Activated T-cell treated with anti-CD3 and anti-CD28 coated beads, Interleukin-2, amount 50 U/mL, for 72 hours (primary cell): Measurements from ENCODE around the gene MYL12B. TPM values are rescaled to one million over a fixed set of nuclear protein-coding genes. Genes with fewer than 3 reads are reported as not detected.

ENCODE experiments used
- ATAC-seq, 2 donors: fragments of 150-1000 bp; cut with Tn5 transposase; replicated peaks in 1 of 2; 2 replicates each; pipeline ENCODE4 v1.10.0; 2021; ENCODE audit warnings: moderate library complexity in 2 of 2, mild to moderate bottlenecking in 1 of 2
- DNase-seq, 2 donors: peaks; one replicate each; pipeline ENCODE4 v3.0.0; 2021 to 2022; ENCODE audit warnings: mixed read lengths in 1 of 2
- H3K27ac Mint-ChIP-seq: one replicate; pipeline ENCODE4 v1.8.0; 2022; ENCODE audit warnings: mild to moderate bottlenecking, moderate library complexity, mixed read lengths
- H3K27me3 Mint-ChIP-seq: one replicate; pipeline ENCODE4 v1.8.0; 2022; ENCODE audit warnings: low read depth, mixed read lengths
- H3K36me3 Mint-ChIP-seq, 2 donors: one replicate each; pipeline ENCODE4 v1.8.0; 2022; ENCODE audit warnings: mixed read lengths in 2 of 2, mild to moderate bottlenecking in 1 of 2; ENCODE audit not compliant: insufficient read depth in 2 of 2
- H3K4me1 Mint-ChIP-seq: one replicate; pipeline ENCODE4 v1.8.0; 2022; ENCODE audit warnings: low read depth, mixed read lengths
- H3K4me3 Mint-ChIP-seq, 2 donors: one replicate each; pipeline ENCODE4 v1.8.0; 2022; ENCODE audit warnings: mild to moderate bottlenecking in 2 of 2, mixed read lengths in 2 of 2, moderate library complexity in 2 of 2
- H3K9me3 Mint-ChIP-seq, 2 donors: one replicate each; pipeline ENCODE4 v1.8.0; 2022; ENCODE audit warnings: mixed read lengths in 2 of 2
- total RNA-seq, 2 donors: library from RNA; stranded (reverse); gene quantifications; one replicate each; pipeline ENCODE4 v1.2.3, GENCODE V29; 2022

The MYL12B gene
- total RNA-seq, 2 donors from 2014 or later, result 235 to 276 TPM

DNA sequence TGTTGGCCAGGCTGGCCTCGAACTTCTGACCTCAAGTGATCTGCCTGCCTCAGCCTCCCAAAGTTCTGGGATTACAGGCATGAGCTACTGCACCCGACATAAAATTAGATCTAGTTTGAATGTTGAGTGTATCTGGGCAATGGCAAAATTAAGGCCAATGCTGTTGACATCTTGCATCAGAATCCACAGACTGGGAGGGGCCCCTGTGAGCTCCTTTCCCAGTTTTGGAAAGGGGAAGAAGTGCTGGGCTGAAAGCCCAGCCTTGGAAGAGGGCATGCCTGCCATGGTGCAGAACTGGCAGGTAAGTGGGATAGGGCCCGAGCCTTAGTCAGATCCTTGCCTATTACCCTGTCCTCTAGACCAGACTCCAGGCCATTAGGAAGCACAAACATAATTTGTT, 37.7 kb upstream of the MYL12B start:
- DNase-seq (no peak), ATAC-seq (no peak)
- H3K4me3 Mint-ChIP-seq, result no peak overlapping the region
- no peaks in the 10 kb centered on the region for H3K27me3 Mint-ChIP-seq
- no peaks in the 10 kb centered on the region for H3K36me3 Mint-ChIP-seq
- peaks cover 35% of the 10 kb centered on the region for H3K4me1 Mint-ChIP-seq
- H3K9me3 Mint-ChIP-seq, result no peaks in the 10 kb centered on the region
- no peak overlapping the region for H3K27ac Mint-ChIP-seq

DNA sequence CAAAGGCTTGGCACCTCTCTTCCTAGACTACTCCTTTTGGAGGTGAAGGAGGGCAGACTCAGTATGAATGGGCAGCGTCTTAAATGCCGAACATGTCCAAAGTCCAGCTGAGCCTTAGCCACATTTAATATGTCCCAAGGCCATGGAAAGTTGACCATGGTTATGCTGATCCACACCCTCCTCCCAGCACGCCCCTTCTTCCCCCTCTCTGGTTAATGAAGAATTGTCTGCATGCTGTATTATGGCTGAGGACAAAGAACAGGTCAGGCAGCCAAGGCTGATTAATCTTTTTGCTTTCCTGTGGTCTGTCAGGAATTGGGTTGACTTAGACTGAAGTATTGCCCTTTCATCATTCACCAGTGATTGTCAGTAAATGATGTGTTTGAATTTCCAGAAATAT, 36.3 kb upstream of the MYL12B start:
- Mint-ChIP-seq H3K4me1 (peaks cover 35% of the 10 kb centered on the region), H3K9me3 (no peaks in the 10 kb centered on the region)

DNA sequence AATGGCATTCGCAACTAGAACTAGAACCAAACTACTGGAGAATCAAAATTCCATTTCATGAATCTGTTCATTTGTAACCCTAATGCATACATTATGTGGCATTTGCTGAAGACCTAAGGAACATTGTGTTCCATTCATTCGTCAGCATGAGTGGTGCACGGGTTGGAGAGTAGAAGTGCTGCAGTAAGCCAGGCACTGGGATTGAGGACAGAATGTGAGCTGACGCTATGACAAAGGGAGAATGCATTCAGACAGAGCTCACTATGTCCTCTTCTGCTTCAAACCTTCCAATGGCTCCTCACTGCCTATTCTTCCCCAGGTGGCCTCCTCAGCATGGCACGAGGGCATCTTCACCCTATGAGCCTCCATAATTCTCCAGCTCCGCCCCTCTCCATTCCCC, 35.9 kb upstream of the MYL12B start:
- Mint-ChIP-seq H3K9me3 (no peaks in the 10 kb centered on the region), H3K4me1 (peaks cover 35% of the 10 kb centered on the region), H3K27ac (no peak overlapping the region), H3K36me3 (no peaks in the 10 kb centered on the region), H3K4me3 (peak overlapping the region in 1 of 2 donors; percentile 34), H3K27me3 (no peaks in the 10 kb centered on the region)
- DNase-seq, result no peak
- peak in 1 of 2 donors; percentile 15 for ATAC-seq

More for the DNA sequence above, 36.3 kb upstream of the MYL12B start:
- Mint-ChIP-seq H3K36me3 (no peaks in the 10 kb centered on the region), H3K27me3 (no peaks in the 10 kb centered on the region), H3K4me3 (peak overlapping the region in 1 of 2 donors; percentile 34), H3K27ac (no peak overlapping the region)
- peak in 1 of 2 donors; percentile 51 for ATAC-seq
- no peak for DNase-seq

DNA sequence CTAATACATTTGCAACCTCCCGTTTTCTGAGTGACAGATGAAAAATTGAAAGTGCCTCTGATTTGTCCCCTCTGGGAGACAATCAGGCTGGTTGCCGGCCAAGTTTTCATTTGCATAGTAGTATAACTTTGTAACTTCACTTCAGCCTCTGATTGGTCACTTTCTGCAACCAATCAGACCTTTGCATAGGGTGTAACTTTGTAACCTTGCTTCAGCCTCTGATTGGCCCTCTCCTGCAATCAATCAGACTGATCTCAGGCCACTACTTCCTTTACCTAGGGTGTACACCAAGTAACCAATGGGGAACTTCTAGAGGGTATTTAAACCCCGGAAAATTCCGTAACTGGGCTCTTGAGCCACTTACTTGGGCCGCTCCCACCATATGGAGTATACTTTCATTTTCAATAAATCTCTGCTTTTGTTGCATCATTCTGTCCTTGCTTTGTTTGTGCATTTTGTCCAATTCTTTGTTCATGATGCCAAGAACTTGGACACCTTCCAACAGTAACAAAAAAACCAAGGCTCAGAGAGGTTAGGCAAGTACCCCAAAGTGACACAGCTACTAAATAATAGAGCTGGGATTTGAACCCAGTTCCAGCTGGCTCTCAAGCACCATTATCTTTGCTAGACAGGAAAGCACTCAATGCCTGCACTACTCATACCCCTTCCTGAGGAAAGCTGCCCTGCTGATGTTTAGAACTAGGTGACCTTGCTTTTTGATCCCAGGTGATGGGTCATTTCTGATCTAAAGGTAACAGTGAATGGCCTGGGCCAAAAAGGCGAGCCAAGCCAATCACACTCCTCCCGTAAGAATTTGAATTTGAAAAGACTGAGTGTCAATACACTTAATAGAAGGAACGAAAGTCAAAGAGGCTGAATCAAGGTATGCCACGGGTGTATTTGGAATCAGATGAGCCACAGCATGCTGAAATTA, 31.3 kb upstream of the MYL12B start:
- Mint-ChIP-seq H3K4me3 (no peak overlapping the region), H3K36me3 (no peaks in the 10 kb centered on the region), H3K27me3 (no peaks in the 10 kb centered on the region), H3K9me3 (no peaks in the 10 kb centered on the region), H3K27ac (no peak overlapping the region), H3K4me1 (peaks cover 19% of the 10 kb centered on the region)
- ATAC-seq (no peak), DNase-seq (no peak)

DNA sequence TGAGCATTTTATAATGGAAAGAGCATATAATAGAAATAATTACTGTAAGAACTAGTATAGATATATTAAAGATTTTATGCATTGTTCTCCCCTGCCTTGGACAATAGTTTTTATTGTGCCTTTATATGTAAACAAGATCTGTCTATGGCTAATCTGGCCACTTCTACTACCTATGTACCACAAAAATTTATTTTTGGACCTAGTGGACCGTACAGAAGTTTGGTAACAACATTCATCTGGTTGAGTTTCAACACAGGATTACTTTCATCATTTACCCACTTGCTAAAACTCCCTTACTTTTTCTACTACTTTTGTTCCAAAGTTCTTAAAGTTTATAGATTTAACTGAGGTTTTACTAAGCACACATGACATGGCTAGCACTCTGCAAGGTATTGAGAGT, 28.9 kb upstream of the MYL12B start:
- Mint-ChIP-seq H3K27me3 (no peaks in the 10 kb centered on the region), H3K27ac (no peak overlapping the region), H3K36me3 (no peaks in the 10 kb centered on the region), H3K4me3 (no peak overlapping the region), H3K4me1 (peaks cover 9% of the 10 kb centered on the region), H3K9me3 (no peaks in the 10 kb centered on the region)
- ATAC-seq (no peak), DNase-seq (no peak)

DNA sequence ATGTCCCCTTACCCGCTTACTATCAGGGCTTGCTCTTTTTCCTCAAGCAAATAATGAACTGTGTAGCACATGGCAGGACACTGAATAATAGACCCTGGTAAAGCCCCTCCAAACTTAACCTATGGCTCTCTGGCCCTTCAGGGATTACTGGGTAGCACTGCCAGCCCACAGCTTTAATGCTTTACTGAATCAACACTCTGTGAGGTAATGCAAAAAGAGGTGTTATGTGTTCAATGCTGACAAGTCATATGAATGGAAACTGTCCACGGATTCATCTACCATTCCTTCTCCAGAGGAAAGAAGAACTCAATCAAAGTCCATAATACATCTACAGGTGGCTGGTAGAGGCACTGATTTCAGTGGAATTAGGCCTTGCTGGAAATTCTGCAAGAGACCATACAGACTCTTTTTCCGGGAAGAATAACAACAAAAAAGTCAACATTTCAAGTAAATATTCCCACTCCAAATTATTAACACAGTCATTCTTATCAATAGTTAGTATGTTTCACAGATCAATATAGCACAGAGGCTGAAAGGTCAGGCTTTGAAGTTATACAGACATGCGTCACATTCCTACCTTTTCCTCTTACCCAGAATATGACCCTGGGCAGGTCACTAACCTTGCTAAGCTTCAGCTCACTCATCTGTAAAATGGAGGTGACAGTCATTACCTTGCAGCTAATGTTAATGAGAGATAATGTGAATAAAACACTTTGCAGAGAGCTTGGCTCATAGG, 28.3 kb upstream of the MYL12B start:
- no peak for ATAC-seq

DNA sequence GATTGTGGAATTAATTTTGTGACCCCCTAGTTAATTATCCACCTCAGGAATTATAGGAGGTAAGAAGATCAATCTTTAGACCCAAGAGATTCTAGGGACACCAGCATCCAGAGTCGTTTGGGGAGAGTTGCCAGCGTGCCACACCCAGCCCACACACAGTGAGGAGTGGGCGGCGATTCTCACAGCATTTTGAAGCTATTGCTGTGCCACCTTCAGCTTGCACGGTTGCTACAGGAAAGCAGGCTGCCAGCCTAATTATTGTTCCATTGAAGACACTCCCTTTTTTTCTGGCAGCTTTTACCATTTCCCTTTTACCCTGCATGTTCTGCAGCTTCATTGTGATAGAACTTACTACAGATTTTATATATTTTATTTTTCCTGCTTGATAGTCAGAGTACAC, 27.5 kb upstream of the MYL12B start:
- DNase-seq, result no peak
- ATAC-seq, result no peak
- H3K9me3 Mint-ChIP-seq, result no peaks in the 10 kb centered on the region
- no peaks in the 10 kb centered on the region for H3K4me1 Mint-ChIP-seq
- H3K4me3 Mint-ChIP-seq, result no peak overlapping the region
- no peaks in the 10 kb centered on the region for H3K36me3 Mint-ChIP-seq
- no peaks in the 10 kb centered on the region for H3K27me3 Mint-ChIP-seq
- H3K27ac Mint-ChIP-seq, result no peak overlapping the region

More for the DNA sequence above, 28.3 kb upstream of the MYL12B start:
- H3K4me1 Mint-ChIP-seq, result peaks cover 4% of the 10 kb centered on the region
- no peaks in the 10 kb centered on the region for H3K9me3 Mint-ChIP-seq
- no peak for DNase-seq
- H3K27ac Mint-ChIP-seq, result no peak overlapping the region
- H3K36me3 Mint-ChIP-seq, result no peaks in the 10 kb centered on the region
- no peak overlapping the region for H3K4me3 Mint-ChIP-seq
- H3K27me3 Mint-ChIP-seq, result no peaks in the 10 kb centered on the region

DNA sequence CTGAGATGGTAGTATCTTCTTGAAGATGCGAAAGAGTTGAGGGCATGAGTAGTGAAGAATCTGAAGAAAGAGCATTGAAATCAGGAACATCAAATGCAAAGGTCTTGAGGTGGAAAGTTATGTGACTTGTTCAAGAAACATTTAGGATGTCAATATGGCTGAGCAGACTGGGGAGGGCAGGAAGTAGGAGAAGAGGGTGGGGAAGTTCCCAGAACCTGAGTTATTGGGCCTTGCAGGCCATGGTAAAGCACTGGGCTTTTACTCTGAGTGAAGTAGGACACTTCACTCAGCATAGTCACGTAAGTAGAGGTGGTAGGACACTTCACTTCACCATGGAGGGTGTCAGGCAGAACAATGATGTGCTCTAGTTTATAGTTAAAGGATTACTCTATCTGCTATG, 26.1 kb upstream of the MYL12B start:
- peaks cover 4 to 5% of the 10 kb centered on the region in 2 donors for H3K36me3 Mint-ChIP-seq
- H3K9me3 Mint-ChIP-seq, result peaks cover 0 to 5% of the 10 kb centered on the region in 2 donors
- no peaks in the 10 kb centered on the region for H3K27me3 Mint-ChIP-seq
- no peaks in the 10 kb centered on the region for H3K4me1 Mint-ChIP-seq
- no peak overlapping the region for H3K4me3 Mint-ChIP-seq
- DNase-seq (no peak), ATAC-seq (no peak)
- H3K27ac Mint-ChIP-seq, result no peak overlapping the region

DNA sequence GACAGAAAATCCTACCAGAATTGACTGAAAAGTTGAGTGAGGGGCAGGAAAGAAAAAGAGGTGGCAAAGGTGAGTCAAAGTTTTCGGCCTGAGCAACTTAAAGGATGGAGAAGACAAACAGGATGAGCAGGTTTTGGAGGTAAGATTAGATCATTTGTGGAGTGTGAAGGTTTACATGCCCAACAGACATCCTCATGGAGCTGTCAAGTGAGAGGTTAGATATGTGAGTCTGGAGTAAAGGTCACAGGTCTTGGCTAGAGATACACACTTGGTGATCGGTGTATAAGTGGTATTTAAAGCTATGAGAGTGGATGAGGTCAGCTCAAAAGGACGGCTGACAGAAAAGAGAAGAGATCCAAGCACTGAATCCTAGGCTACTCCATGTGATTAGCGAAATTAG, 25.5 kb upstream of the MYL12B start:
- DNase-seq, result no peak
- no peak overlapping the region for H3K27ac Mint-ChIP-seq
- no peak for ATAC-seq
- peaks cover 6% of the 10 kb centered on the region in 2 donors for H3K36me3 Mint-ChIP-seq
- no peaks in the 10 kb centered on the region for H3K27me3 Mint-ChIP-seq
- H3K4me3 Mint-ChIP-seq, result no peak overlapping the region
- H3K9me3 Mint-ChIP-seq, result peaks cover 0 to 6% of the 10 kb centered on the region in 2 donors
- H3K4me1 Mint-ChIP-seq, result no peaks in the 10 kb centered on the region

DNA sequence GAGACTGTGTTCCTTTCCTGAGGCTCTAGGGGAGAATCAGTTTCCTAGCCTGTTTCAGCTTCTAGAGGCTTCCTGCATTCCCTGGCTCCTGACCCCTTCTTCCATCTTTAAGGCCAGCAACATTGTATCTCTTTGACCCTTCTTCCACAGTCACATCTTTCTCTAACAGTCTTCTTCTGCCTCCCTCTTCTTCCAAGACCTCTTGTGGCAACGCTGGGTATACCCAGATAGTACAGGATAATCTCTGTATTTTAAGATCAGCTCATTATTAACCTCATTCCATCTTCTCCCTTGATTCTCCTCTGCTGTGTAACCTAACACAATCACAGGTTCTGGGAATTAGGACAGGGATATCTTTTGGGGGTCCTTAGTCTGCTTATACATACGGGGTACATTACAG, 23.2 kb upstream of the MYL12B start:
- no peak overlapping the region for H3K27ac Mint-ChIP-seq

DNA sequence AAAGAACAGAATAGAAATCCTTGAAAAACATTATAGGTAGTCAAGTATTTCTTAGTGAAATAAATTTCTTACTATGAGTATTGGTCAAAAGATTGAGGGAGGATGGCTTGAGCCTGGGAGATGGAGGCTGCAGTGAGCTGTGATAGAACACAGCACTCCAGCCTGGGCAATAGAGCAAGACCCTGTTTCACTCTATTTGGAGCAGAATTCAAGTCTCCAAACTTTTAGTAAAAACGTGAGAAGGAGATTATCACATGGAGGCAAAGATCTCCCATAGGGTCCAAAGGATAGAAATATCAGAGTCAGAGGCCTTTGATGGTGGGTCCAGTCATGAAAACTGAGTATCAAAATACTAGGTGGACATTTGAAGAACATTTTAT, 16.8 kb upstream of the MYL12B start:
- Mint-ChIP-seq H3K27me3 (no peaks in the 10 kb centered on the region), H3K27ac (peak overlapping the region; percentile 79), H3K4me1 (peaks cover 30% of the 10 kb centered on the region), H3K36me3 (peaks cover 18 to 27% of the 10 kb centered on the region in 2 donors), H3K9me3 (peaks cover 4 to 10% of the 10 kb centered on the region in 2 donors), H3K4me3 (peak overlapping the region; percentile 87 to 92)
- DNase-seq (no peak), ATAC-seq (no peak)

More for the DNA sequence above, 23.2 kb upstream of the MYL12B start:
- no peaks in the 10 kb centered on the region for H3K27me3 Mint-ChIP-seq
- peak in 1 of 2 donors; percentile 26 for ATAC-seq
- no peak overlapping the region for H3K4me3 Mint-ChIP-seq
- H3K4me1 Mint-ChIP-seq, result no peaks in the 10 kb centered on the region
- DNase-seq, result no peak
- H3K9me3 Mint-ChIP-seq, result peaks cover 4 to 10% of the 10 kb centered on the region in 2 donors
- peaks cover 12 to 14% of the 10 kb centered on the region in 2 donors for H3K36me3 Mint-ChIP-seq

DNA sequence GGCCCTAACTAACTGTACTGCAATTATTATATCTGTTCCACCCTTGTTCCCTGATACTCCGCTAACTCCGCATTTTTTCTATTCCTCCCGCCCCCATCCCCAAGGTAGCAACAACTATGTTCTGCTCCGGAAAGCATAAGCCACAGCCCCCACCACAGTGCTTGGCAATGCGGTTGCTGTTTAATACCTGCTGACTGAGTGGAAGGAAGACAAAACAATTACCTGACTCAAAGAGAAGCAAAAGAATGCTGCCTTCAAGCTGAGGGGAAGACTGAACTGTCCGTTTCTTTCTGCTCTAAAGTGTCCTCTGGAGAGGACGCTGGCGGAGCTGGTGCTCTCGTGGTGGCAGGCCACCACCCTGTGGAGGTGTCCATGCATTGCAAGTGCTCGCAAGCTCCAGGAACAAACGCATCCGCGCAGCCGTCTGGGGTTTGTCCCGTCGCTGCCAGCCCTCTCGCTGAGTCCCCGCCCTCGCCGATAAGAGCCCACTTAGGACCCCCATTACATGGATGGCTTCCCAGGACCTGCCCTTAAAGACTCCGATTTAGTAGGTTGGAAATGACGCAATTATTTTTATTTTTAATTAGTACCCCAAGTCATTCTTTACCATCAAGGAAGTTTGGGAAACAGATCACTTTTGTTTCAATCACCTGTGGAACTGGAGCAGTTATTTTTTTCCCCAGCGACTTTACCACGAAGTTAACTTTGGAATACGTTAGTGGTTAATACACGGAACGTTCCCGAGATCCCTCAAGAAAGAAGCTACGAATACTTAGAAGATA, 15.9 kb upstream of the MYL12B start:
- Mint-ChIP-seq H3K27ac (peak overlapping the region; percentile 80), H3K36me3 (peaks cover 14 to 26% of the 10 kb centered on the region in 2 donors), H3K4me1 (peaks cover 38% of the 10 kb centered on the region), H3K27me3 (no peaks in the 10 kb centered on the region), H3K9me3 (peaks cover 4 to 5% of the 10 kb centered on the region in 2 donors), H3K4me3 (peak overlapping the region; percentile 87 to 92)
- DNase-seq, result peak; percentile 85 to 88
- ATAC-seq, result peak; percentile 59 to 68
